ENCODE measurements around the gene ULBP2. TPM values are rescaled to one million over a fixed set of nuclear protein-coding genes. Genes with fewer than 3 reads are reported as not detected.

ULBP2 gene
- total and polyA plus RNA-seq, 2 of the 8 experiments (the other 6 are each of a cell fraction or from before 2014, with no cell fraction given) = 0.05 TPM; not detected in 1

DNA sequence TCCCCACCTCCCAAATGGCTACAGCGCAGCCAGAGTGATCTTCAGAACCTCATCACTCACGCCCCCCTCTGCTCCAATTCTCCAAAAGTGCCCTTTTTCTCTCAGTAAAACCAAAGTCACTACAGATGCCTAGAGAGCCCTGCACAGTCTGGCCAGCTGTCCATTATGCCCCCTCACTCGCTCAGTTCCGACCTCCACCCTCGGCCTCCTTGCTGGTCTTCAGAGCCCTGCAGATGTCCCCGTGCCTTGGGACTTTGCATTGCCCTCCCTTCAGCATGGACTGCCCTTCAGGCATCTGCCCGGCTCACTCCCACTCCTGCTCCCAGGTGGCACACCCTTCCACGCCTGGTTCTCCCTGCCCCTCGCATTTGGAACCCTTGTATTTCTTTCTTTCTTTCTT lies 42.8 kb upstream of the ULBP2 start:
- DNase-seq (ENCODE audit: low read depth in 1 of 2, low spot score in 2 of 2) = no peak
- H4K20me1 ChIP-seq (replicated peaks in 1 of 2; ENCODE audit: control insufficient read depth in 1 of 2, insufficient read depth in 2 of 2, low read length in 2 of 2) = no peaks in the 10 kb centered on the region
- no peak overlapping the region for H3K9ac ChIP-seq (replicated peaks in 1 of 4; ENCODE audit: extremely low read depth in 1 of 4, low read depth in 3 of 4, low read length in 3 of 4)
- no peak overlapping the region for H4K91ac ChIP-seq (replicated peaks; ENCODE audit: insufficient read length, low read length)
- H2BK20ac ChIP-seq (ENCODE audit: low read length) = no peak overlapping the region
- ChIA-PET CTCF (ENCODE audit: partially characterized antibody) (interaction anchor here (0.7 to 3.1 kb wide), 8 partner anchors 13 to 69 kb away, joined by 3 to 13 read pairs (median 3); no protein-coding TSS in a partner anchor), POLR2A (ENCODE audit: partially characterized antibody) (no interaction called here)
- no peak for FAIRE-seq
- no peaks in the 10 kb centered on the region for H3K27me3 ChIP-seq (replicated peaks in 1 of 4; ENCODE audit: control insufficient read depth in 3 of 4, extremely low read depth in 1 of 4, insufficient read depth in 3 of 4, low read length in 3 of 4)
- TF ChIP-seq TAF7 (optimal IDR thresholded peaks at IDR 0.05; ENCODE audit: borderline replicate concordance, low read depth, low read length) (no peak), POLR2AphosphoS5 (IDR thresholded peaks at IDR 0.05; ENCODE audit: low read depth, low read length) (no peak)
- H3K9me3 ChIP-seq (ENCODE audit: insufficient read depth in 2 of 2, low read depth in 1 of 2, low read length in 1 of 2) = no peaks in the 10 kb centered on the region
- no peak overlapping the region for H2BK12ac ChIP-seq (ENCODE audit: low read depth, low read length)
- no peak overlapping the region for H2BK5ac ChIP-seq (ENCODE audit: low read depth, low read length)
- no peaks in the 10 kb centered on the region for H3K79me1 ChIP-seq (ENCODE audit: low read depth, low read length)
- H2BK15ac ChIP-seq (ENCODE audit: low read length) = no peak overlapping the region
- no peak overlapping the region for H3K18ac ChIP-seq (ENCODE audit: extremely low read depth, low read length)
- H2AK5ac ChIP-seq (ENCODE audit: low read depth, low read length) = no peak overlapping the region
- no peak overlapping the region for H3K14ac ChIP-seq (ENCODE audit: insufficient read length)
- H3K4me1 ChIP-seq (replicated peaks in 1 of 4; ENCODE audit: control insufficient read depth in 3 of 4, insufficient read depth in 4 of 4, low read length in 3 of 4) = peaks cover 0 to 4% (median 0%) of the 10 kb centered on the region in 4 experiments; a peak in 2 of 7 replicates
- no peak overlapping the region for H3K4me3 ChIP-seq (ENCODE audit: extremely low read depth in 1 of 4, insufficient read depth in 2 of 4, low read depth in 3 of 4, low read length in 4 of 4)
- no peak overlapping the region for H3K4ac ChIP-seq (replicated peaks; ENCODE audit: insufficient read length, low read depth, low read length)
- no peaks in the 10 kb centered on the region for H3K36me3 ChIP-seq (ENCODE audit: control insufficient read depth in 2 of 4, insufficient read depth in 4 of 4, low read length in 3 of 4)
- H2BK120ac ChIP-seq (replicated peaks; ENCODE audit: low read depth, low read length) = no peak overlapping the region
- WGBS, 2 experiments (ENCODE audit: extremely low coverage in 1 of 2, insufficient coverage in 1 of 2, insufficient read length in 1 of 2, insufficient replicate concordance in 2 of 2, low coverage in 1 of 2, low lambda C conversion rate in 2 of 2, missing lambda C conversion rate in 1 of 2) = 81% methylated on average over 9 of the region's 9 CpGs; no CpG with 5 or more reads in 1 of the 2 experiments
- no peak overlapping the region for H2AFZ ChIP-seq (ENCODE audit: low read length)
- no peak overlapping the region for H3K27ac ChIP-seq (ENCODE audit: low read depth, low read length)
- no peak overlapping the region for H3K23ac ChIP-seq (ENCODE audit: insufficient read length)
- H3K56ac ChIP-seq (replicated peaks; ENCODE audit: insufficient read length, low read depth, low read length) = no peak overlapping the region
- H4K5ac ChIP-seq (ENCODE audit: insufficient read length, low read depth, low read length) = no peak overlapping the region
- no peaks in the 10 kb centered on the region for H3K79me2 ChIP-seq (ENCODE audit: control insufficient read depth in 1 of 2, insufficient read depth in 2 of 2, low read length in 2 of 2)
- no peaks in the 10 kb centered on the region for H3K23me2 ChIP-seq (ENCODE audit: low read depth, low read length)
- H3K4me2 ChIP-seq (ENCODE audit: insufficient read depth in 1 of 2, low read depth in 2 of 2, low read length in 2 of 2) = no peak overlapping the region
- no peak overlapping the region for H4K8ac ChIP-seq (ENCODE audit: extremely low read depth, insufficient read depth, low read length)

Data from H1 (cell line).